HG02759 (cell line): ENCODE data around the gene TMEM35A.
A peak's percentile ranks its signal among the peaks of the same experiment; 100 is the strongest.
"Not testable (repeated sequence)": the region's sequence is repeated elsewhere in the genome, so short reads cannot be mapped to it uniquely, and the experiment has no call there.

ENCODE experiments used
- ATAC-seq: cut with Tn5 transposase; IDR thresholded peaks from one replicate; pipeline ENCODE4 v1.9.1; 2021; ENCODE audit warnings: mild to moderate bottlenecking, moderate library complexity; ENCODE audit not compliant: unreplicated experiment

The TMEM35A gene, protein sequence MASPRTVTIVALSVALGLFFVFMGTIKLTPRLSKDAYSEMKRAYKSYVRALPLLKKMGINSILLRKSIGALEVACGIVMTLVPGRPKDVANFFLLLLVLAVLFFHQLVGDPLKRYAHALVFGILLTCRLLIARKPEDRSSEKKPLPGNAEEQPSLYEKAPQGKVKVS

DNA sequence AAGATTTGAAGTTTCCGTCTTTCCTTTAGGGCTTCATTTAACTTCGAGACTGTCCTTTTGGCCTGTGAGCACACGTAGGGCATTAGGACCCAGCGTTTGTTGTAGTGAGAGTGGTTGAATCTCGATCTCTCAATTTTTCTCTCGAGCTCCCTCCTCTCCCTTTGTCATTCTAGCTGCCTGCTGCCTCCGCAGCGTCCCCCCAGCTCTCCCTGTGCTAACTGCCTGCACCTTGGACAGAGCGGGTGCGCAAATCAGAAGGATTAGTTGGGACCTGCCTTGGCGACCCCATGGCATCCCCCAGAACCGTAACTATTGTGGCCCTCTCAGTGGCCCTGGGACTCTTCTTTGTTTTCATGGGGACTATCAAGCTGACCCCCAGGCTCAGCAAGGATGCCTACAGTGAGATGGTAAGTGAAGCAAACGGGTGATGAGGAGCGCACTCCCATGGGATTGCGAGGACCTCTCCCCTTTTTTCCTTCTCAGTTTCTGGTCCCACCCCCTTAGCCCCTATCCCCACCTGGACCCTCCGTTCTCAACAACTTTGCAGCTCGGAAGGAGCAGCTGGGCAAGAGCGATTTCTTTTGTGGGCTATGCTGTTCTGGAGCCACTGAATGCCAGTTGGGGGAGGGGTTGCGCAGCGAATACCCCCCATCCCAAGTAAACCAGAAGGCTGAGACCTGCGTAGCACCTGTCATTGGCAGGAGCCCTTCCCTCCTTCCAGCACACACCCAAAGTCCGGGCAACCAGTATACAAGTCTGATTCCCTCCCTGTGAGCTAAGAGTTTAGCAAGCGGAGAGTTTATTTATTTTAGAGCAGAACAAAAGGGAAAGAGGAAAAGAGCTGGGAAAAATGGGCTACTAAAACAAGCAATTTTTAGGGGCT, at the start of gene TMEM35A:
TMEM35A (plus strand) TSS at position 164 of the 883 bp plus-strand sequence; CDS start at position 288, 124 bp downstream.
- no peak for ATAC-seq

DNA sequence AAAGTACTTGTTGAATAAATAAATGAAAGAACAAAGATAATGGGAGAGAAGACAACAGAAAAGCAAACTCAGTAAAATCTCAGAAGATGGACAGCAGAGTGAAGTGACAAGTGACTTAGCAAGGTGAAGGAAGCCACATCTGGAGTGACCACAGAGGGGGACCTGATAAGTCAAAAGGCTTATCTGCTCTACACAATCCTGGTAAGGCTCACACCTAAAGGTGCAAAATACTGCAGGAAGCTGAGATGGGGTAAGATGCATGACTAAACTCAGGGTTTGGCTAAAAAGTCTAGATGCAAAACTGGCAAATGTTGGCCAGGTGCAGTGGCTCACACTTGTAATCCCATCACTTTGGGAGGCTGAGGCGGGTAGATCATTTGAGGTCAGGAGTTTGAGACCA, 49.0 kb upstream of the TMEM35A start:
- ATAC-seq, result no peak

DNA sequence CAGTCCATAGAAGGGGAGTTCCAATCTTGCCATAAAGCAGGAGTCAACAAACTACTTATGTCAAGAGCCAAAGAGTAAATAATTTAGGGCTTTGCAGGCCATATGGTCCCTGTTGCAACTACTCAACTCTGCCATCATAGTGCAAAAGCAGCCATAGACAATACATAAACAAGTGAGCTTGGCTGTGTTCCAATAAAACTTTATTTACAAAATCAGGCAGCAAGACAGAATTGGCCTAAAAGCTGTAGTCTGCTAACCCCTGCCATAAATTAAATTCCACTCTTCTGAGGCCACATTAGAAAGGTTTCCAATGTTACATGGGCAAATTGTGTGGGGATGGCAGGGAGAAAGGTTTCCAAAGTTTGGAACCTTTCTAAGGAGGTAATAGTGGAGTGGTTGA, 41.4 kb upstream of the TMEM35A start:
- no peak for ATAC-seq

DNA sequence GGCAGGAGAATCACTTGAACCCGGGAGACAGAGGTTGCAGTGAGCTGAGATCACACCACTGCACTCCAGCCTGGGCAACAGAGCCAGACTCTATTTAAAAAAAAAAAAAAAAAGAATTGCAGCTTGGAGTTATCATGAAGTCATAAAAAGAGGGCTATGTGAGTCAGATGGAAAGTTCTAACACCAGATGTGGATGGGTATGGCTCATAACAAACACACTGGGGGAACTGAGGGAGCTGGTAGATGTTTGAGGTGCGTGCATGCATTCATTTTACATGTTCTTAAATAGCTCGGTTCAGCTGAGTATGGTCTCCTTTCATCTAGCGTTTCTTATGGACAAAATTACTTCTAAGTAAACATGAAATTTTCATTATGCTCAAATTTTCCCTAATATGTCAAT, 38.5 kb upstream of the TMEM35A start:
- no peak for ATAC-seq

DNA sequence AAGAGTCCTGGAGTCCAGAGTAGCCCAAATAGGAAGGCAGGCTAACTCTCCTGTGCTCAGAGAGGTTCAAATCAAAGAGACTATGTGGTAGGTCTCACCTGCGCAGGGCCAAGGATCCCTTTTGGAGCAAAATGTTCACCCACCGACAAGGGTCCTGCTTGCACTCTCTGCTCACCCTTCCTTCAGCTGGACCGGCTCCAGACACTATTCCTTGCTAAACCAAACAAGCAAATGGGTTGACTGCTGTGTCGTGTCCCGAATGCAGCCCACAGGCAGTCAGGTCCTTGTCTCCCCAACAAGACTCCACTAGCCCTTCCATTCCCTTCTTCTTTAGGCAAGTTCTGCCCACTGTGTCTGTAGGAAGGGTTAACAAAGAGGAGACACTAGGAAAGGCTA, 27.5 kb upstream of the TMEM35A start:
- ATAC-seq, result peak; percentile 7

DNA sequence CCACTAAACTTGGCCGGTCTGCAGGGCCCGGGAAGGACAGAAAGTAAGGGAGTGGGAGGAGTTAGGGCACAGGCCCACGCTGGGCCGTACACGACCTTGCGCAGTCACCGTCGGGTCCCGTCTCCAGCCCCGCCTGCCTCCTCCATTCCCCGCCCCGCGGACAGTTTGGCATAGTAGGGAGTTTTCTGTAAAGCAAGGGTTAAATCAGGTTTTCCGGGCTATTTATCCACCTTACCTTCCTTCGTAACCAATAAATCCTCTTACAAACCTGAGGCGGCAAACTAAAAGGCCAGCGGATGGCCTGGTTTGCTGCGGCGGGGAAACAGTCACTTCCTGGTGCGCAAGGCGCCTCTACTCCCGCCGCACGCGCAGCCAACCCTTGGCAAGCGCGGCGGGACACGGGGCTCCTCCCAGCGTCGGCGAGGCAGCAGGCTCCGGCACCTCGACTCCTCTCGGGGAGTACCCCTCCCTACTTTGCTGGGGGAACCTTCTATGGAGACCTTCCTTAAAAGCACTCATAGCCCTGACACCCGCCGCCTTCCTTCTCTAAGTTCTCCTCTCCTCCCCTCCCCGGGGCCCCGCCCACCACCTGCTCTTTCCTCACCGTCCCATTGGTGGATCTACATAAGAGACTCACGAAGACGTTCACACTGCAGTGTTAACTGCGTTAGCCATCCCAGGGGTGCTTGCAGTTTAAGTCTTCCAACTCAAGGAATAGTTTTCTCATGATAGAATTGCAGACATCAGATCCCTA, 27.0 kb upstream of the TMEM35A start, which contains the start of gene TRMT2B:
TRMT2B (minus strand) TSS at position 563 of the 754 bp plus-strand sequence. CDS start 9,822 bp downstream, outside the sequence.
- ATAC-seq, result peak; percentile 96

DNA sequence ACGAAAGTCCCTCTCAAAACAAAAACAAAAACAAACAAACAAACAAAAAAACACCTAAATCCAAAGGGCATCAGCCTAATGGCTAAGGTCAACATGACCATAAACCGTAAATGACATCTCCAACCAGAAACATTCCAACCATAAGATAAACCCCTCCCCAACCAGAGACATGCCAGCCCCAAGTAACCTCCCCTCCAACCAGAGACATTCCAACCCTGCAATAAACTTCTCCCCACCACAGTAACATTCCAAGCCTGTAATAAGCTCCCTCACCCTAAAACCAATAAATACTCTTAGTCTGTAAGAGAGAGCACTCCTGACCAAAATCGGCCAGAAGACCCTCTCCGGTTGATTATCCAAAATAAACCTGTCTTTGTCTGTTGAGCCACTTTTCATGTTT, 22.1 kb upstream of the TMEM35A start:
- ATAC-seq, result not testable (repeated sequence)

DNA sequence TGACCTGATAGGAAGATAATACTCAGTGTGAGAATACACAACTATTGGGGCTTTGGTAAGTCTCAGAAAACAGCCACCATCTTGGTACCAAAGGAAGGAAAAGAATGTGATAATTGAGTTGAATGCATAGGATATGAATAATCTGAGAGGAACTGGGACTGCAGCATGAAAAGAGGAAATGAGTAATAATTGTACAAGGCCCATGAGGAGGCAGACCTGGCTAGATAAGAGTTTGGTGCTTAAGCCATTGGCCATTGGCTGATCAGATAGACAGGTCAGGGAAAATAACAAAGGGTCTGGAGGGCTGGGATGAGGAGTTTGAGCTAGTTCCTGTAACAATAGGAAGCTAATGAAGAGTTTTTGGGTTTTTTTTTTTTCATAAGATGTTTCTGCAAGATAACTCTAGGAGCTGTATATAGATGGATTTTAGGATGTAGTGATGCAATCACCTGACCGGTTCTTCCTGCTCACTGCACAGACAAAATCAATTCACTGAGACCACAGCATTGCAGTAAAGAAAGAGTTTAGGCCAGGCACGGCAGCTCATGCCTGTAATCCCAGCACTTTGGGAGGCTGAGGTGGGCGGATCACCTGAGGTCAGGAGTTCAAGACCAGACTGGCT, 21.5 kb upstream of the TMEM35A start:
- ATAC-seq, result peak; percentile 93

DNA sequence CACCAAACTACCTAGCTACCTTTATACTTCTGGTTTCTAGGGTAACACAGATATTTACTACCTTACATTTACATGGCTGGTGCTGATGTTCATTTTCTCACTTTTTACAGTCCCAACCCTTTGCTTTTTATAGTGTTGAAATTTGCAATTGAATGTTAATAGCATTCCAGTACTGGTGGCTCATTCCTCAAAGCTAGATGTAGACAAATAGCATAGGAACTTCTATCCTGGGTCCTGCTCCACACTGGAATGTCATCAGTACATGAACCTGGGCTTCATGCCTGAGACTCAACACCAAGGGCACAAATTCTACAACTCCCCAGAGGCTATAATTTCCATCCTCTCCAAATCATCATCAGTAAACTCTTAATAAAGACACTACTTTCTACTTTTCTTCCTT, 16.5 kb upstream of the TMEM35A start:
- ATAC-seq, result no peak

DNA sequence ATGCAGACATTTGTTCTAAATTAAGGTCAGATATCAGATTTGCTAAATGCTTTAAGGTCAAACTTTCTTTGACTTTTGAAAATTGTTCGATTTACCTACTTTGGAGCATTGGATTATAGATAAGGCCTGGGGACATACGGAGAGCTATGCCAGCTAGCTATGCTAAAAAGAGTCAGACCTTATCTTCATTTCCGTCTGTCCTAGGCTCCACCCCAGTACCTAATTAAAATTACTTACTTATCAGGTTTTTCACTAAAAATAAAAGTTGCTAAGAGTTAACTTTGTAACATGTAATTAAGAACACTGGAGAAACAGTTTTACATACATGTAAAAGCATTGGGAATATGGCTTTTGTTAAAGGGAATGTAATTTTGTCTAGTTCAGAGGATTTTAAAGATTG, 7.1 kb upstream of the TMEM35A start:
- no peak for ATAC-seq

DNA sequence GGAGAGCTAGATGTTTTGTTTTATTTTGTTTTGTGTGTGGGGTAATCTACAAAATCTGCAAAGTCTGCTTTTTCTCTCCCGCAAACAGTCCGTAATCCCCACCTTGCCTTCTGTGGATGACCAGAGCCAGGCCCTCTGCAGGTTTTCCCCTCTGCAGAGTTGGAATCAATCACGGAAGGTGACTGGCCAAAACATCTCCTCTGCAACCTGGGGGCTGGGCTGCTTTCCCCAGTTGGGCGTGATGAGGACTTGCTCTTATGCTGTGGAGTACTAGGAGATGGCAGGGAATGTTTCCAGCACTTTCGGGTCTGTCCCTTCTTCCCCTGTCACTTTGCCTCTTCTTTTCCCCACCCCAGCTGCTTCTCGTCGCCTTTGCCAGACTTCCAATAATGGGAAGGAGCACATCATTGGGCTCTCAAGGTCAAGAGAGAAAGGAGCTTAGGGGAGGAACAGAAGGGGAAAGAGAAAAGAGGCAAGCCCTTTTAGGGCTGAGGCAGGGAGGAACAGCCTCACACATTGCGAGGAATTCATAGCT, 1.1 kb downstream of the TMEM35A start:
- no peak for ATAC-seq

DNA sequence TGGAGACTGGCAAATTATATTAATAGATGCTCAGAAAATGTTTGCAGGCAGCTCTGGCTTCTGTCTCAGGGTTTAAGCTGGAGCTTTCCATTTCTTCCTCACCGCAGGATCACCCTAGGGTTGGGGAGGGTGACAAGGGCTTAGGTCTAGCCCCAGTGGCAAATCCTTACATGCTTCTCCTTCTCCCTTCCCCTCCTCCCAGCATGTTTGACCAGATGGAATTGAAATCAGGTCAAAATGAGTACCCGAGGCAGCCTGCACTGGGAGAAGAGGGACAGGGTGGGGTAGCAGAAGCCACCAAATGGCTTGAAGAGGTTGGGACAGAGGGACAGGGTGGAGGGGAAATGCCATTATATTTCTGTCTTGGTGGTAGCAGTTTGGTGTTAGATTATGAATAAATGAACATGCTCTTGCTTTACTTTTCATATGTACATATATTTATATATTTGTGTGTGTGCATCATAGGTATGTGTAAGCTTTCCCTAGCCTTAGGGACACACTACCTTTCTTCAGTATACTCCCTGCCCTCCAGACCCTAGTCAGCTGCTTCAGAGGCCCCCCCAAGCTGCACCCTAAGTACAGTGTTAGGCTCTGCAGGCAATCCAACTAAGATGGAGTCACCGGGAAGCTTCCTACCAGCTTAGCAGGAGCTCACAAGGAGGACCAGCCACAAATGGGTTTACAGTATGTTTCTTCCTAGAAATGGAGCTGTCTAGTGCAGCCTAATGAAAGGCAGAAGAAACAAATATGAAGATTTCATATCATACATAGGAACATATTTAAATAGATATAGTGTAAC, 1.8 kb downstream of the TMEM35A start:
- ATAC-seq, result no peak

DNA sequence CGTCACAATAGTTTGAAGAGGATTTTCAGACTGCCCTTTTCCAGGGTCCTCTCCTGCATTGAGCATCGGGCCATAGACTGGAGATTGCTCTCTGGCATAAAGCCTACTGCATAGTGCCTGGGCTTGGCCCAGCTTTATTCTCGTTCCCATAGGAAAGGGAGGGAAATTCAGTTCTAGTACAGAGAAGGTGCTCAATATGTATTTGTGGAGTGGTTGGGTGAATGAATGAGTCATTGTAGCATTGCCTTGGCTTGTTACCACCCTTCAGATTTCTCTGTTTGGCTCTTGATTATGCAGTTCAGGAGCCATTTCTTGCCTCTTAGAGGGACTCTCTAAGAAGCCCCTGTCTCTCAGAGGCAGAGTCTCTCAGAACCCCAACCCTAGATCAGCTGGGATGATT, 2.6 kb downstream of the TMEM35A start:
- no peak for ATAC-seq

DNA sequence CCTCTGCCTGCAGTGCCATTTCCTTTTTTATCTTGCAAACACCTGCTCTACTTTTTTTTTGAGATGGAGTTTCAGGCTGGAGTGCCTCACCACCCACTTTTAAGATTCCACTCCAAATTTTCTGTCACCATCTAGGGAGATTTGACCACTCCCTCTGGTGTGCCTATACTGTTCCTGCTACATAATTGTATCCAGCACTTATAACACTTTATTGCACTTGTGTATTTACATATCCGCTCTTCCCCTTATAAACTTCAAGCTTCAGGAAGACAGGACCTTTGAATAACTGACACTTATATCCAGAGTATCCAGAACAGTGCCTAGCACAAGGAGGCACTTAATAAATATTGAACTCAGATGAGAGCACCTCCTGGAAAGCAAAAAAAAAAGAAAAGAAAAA, 13.1 kb downstream of the TMEM35A start:
- no peak for ATAC-seq

DNA sequence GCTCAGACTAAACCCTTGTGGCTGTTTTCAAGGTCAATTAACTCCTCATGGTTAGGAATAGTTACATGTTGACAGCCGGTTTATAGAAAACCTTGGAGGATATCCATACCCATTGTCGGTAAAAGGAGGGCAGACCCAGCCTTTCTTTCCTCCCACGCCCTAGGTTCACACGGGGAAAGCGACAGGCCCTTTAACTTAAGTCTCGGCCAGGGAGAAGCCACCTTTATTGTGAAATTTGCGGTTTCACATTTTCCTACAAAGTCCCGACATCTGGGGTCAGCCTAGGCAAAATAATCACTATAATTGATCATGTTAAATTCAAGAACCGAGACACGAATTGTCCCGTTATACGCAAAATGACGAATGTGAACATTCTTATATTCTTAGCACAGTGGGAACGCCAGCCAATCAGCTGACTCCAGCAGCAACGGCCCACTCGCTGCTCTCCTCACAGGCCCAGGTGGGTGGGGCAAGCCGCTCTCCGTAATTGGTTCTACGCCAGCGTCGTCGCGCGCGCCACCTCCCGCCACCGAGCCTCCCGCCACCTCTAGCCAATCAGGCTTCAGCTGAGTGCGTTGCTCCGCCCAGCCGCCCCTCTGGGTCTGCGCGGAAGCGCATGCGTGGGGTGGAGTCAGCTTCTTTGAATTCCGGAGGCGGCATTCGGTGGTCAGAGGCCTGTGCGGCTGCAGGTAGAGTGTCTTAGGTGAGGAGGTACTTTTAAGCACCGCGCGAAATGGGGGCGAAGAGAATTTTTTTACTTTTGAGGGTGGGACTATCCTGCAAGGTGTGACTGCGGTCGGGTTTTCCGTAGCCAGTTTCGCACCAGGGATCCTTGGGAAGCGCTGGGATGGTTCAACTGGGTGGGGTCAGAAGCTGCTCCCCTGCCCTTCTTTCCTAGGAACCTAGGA, 19.1 kb downstream of the TMEM35A start, which contains the start of gene CENPI:
CENPI (plus strand) TSS at position 659 of the 908 bp plus-strand sequence. CDS start 2,867 bp downstream, outside the sequence.
- peak; percentile 100 for ATAC-seq

DNA sequence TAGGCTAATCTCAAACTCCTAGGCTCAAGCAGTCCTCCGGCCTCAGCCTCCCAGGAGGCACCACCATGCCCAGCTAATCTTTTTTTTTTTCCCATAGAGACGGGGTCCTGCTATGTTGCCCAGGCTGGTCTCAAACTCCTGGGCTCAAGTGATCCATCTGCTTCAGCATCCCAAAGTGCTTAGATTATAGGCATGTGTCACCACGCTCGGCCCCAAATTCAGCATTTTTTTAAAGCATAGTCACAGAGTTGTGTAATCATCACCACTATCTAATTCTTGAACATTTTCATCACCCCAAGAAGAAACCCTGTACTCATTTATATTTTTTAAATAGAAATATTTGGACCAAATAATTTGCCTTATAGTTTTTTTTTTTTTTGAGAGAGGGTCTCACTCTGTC, 29.6 kb downstream of the TMEM35A start:
- ATAC-seq, result no peak

DNA sequence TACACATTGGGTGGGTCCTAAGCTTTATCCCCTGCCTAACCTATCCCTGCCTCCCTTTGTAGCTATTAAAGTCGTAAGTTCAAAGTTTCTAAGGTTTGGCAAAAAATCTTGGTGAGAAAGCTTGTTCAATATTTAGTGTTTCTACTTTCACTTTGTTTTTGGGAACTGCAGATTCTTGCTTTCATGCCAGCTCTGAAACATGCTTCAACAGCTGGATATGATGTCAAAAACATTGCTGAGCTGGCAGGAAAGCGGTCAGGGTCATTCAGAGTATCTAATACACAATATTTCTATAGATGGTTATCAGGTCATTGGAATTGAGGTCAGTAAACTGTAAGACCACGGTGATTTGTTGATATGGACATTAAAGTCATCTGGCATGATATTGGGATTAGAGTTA, 39.0 kb downstream of the TMEM35A start:
- ATAC-seq, result no peak

DNA sequence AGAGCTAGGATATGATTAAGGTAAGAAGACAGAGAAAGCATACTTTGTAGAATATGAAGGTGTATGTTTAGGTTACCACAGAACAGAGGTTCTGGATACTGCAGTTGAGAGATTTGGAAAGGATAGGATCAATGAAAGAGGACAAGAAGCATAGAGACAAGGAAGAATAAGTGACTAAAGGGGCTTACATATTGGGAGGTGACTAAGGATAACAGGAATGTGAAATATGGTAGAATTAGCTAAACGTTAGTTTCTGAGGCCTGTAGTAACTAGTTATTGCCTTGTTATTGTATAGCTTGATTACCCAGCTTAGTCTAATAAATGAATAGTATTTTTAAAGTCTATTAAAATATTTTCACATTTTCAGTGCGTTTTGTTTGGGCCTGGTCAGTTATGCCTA, 57.6 kb downstream of the TMEM35A start:
- no peak for ATAC-seq
